HG02759 (cell line): ENCODE data around the gene SLCO2A1.

ENCODE experiments used
- ATAC-seq: cut with Tn5 transposase; IDR thresholded peaks from one replicate; pipeline ENCODE4 v1.9.1; 2021; ENCODE audit warnings: mild to moderate bottlenecking, moderate library complexity; ENCODE audit not compliant: unreplicated experiment

Gene SLCO2A1

DNA sequence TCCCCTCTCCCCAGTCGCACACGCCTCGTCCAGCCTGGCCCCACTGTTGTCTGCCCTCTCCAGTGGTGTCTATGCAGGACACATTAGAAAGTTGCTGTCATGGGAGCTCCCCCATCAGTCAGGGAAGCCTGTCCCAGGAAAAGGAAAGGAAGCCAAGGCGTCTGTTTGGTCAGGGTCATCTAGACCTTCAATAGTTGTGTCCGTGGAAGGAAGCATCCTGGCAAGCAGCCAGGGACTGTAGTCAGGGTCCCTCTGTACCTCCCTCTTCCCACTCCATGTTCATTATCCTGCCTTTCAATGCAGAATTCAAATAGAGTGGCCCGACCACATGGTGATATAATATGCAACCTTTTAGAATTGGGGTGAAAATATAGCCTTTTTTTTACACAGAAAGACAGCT, 73.4 kb downstream of the SLCO2A1 start:
- no peak for ATAC-seq

DNA sequence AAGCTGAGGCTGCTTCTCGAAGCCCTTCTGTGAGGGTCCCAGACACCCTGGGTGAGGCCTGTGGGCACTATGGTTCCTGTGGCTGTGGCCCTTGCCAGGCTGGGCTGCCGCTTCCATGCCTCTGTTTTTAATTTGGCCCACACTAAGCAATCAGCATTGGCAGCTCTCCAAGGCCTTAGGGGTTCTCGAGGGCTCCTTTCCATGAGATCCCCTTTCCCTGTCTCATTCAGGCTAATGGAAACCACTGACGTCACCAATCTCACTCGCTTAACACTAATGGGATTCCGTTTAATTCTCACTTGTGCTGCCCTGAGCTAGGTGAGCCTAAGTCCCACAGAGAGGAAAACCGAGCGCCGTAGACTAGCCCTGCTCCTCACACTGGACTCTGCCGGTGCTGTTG, 73.8 kb downstream of the SLCO2A1 start:
- ATAC-seq: no peak

DNA sequence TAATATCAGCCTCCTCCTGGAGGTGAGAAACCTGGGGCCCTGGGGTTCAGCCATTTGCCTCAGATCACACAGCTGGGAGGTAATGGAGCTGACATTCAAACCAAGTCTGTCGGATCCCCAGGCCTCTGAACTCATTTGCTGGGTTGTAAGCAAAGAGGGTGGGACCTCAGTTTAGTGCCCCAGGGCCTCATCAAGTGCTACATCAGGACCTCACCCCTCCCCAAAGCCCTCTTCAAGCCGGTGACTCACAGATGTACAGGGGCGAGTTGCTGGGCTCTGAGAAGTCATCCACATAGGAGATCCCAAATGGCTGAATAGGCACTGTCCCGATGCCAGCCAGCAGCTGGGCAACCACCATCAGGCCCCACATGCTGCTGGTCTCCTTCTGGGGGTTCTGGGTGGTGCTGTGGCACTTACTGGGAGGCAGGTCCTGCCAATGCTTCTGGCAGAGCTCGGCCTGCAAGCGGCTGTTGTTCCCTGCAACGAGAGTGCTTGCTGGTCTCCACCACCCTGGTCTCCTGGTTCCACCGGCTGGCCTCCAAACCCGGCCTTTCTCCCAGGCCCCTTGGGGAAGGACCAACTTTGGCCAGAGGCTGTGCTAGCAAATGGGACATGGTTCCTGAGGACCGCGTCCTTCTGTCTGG, 74.9 kb downstream of the SLCO2A1 start:
- ATAC-seq: no peak

DNA sequence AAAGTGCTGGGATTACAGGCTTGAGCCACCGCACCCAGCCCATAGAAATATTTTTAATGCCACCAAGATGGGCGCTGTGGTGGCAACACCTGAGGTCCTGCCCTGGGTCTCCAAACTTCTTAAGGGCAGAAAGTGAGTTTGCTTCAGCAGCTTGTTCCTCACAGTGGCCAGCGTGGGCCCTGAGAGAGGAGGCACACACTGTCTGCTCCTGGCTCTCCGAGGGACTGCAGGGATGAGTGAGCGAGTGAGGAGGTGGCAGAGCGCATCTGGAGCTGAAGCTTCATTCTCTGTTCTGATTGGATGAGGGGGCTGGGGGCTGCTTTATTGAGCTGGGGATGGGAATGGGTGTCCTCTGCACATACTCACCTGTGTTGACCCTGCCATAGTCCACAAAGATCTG, 76.4 kb downstream of the SLCO2A1 start:
- no peak for ATAC-seq

DNA sequence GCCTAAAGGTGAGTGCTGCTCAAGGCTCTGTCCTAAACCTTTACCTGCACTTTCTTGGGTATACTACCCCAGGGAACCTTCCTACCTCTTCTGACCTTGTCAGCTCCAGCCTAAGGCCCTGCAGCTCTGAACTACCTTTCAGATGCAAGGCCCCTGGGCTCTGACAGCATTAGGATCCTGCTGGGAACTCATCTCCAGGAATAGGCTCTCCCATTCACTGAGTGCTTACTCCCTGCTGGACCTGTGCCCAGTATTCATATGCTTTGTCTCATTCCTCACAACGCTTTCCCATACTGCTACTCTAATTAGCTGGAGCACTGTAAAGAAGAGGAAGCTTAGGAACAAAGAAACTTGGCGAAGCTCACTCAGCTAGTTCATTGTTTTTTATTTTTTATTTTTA, 80.3 kb downstream of the SLCO2A1 start:
- no peak for ATAC-seq

DNA sequence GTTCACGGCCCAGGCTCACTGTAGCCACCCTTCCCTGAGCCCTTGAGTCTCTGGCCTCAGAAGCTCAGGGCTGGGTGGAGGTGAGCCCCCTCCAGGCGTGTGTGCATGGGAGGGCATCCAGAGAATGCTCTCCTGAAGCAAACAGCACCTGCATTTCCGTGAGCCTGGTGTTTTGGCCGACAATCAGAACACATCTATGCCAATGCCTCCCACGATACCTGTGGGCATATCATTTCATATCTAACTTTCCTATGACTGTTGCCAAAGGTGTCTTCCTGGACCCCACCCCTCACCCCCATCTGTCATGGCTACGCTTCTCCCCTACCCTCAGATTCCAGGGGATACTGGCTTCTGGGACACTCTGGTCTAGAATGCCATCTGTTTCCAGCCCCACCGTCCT, 80.7 kb downstream of the SLCO2A1 start:
- ATAC-seq: no peak

DNA sequence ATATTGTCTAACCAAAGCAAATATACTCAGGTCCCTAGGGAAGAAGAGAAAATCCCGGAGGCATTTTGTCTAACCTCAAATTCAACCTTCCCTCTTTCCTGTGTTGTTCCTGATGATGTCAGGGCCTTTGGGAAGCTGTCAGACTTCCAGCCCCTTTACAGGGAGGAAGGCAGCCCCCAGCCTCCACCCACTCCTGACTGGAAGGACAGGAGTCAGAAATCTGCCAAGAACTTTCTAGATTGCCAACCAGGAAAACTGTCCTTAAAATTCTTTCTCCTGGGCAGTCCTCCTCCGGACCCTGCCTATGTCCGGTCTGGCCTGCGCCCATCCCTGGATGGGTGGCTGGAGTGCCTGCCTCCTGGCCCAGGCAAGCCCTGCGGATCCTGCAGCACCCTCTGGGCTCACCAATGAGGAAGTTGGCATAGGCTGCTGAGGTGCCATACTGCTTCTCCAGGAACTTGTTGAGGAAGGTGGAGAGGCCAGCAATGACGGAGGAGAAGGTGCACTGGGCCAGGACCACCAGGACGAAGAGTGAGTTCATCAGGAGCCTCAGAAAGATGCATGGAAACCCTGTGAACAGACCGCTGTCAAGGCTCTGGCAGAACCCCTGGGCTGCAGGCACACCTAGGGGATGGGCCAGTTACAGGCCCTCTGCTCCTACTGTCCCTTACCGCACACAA, 81.5 kb downstream of the SLCO2A1 start:
- ATAC-seq: no peak

DNA sequence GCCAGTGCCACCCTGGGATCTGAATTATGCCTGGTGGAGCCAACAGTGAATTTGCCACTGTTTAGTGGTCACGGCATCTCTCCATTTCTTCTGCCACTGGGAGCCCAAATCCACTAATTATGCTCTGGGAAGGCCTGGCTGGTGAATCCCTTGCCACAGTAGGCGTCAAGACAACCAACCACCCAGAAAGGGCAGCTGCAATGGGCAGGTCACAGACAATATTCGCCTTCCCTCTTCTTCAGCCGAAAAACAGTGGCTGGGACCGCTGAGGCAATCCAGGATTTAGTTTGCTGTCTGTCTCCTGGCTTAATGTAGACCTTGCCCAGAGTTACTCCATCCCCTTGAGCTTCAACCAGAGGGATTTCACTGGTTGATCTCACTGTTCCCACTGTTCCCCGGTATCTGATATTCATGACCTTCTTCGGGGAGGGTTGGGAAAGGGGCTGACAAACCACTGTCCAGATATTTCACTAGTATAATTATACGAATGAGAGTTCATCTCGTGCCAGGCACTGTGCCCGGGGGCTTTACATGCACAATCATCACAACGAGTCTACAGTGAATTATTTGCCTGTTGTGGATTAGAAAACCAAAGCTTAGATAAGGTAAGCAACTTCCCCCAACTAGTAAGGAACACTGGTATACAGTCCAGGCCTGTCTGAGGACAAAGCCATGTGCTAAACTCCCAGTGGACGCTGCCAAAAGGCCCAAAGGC, 84.2 kb downstream of the SLCO2A1 start:
- no peak for ATAC-seq

DNA sequence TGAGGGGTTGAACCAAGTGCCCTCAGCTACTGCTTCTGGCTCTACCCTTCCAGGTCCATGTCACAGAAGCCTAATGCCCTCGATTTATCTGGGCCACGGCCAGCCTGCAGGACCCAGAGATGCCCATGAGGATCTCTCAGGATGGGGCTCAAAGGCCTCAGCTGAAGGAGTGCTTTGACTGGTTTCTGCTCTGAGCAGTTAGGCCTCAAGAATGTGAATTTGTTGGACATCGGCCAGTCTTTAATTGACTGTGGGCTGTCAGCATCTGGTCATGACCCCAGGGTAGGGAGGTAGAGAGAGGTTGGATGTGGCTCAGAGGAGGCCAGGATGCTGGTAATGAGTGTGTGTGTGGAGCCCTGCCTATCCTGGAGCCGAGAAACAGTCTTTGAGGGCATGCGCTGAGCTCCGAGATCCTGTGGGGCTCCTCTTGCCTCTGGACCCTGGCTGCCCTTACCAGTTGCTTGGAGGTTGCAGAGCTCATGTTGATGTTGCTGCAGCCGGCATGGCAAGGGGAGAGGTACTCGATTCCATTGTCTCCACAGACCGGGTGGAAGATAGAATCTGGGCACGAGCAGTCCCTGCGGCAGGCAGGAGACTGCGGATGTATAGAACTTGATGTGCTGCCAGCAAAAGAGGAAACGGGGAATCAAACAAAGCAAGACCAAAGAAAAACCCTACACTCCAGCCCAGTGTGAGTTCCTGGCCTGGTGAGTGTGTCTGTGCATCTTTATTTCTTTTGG, 84.9 kb downstream of the SLCO2A1 start:
- ATAC-seq: no peak

DNA sequence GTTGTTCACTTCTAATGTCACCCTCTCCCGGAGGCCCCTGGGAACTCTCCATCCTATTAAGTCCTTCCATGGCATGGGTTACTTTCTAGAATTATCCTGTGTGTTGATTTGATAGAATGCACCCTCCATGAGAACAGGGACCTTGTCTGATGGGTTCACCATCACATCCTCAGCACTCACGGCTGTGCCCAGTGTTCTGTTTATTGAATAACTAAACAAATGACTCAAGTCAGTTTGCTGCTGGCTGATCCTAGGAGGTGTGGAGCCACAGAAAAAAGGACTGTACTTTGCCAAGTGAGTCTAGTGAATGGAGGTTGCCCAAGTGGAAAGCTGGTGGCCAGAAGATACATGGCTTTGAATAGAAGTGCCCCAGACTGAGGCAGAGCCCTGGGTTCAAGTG, 85.5 kb downstream of the SLCO2A1 start:
- no peak for ATAC-seq

DNA sequence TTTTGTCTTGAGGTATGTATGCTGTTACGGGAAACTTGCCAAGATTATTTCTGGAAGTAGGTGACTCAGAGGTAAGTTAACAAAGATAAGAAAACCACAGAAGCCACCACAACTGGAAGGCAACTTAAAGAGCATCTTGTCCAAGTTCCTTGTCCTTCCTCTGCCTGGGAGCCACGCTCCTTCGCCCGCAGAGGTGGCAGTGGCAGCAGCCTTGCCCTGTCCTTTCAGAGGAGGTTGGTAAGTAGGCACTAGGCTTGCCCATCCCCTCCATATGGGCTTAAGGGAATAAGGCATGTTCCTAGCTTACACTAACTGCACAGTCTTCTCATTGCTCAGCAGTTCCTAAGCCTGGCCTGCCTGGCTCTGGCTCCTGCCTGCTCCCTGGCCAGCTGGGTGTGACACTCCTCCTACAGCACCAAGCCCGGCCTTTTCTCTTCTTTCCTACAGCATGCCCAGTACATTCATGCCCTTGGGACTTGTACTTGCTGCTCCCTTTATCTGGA, 86.0 kb downstream of the SLCO2A1 start:
- no peak for ATAC-seq

DNA sequence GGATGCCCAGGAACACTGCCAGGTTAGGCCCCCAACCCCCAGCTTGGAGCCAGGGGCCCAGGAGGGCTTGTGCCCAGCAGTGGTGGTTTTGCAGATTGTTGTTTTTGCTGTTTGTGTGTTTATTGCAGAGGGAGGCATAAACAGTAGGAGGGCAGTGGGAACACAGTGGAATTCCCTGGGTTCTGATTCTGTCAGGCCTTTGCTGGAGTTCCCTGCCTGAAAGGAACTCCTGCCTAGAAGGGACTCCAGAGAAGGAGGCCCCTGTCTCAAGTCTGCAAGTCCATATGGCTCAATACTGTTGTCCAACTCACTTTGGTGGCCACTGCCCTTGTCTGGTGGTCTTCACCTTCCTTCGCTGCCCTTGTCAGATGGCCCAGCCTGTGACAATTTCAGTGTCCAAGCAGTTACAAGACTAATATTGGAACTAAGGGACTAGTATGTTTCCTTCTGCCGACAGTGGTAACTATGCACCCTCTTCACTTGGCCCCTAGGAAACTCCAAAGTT, 86.6 kb downstream of the SLCO2A1 start:
- ATAC-seq: no peak

DNA sequence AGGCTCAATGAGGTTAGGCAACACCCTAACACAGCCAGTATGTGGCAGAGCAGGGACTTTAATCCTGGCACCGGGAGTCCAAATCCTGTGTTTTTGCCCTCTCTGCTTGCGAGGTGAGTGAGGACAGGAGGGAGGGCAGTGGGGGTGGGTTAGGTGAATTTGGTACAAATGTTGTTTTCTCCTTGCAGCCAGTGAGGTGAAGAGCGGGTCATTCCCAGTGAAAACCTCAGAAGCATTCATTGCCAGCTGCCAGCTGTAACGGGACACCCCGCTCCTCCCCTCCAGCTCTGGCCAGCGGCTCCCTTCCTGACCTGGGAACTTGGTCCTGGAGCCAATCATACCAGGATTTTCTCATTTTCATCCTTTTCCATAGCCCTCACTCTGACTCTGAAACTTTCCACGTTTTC, 88.3 kb downstream of the SLCO2A1 start:
- ATAC-seq: no peak

DNA sequence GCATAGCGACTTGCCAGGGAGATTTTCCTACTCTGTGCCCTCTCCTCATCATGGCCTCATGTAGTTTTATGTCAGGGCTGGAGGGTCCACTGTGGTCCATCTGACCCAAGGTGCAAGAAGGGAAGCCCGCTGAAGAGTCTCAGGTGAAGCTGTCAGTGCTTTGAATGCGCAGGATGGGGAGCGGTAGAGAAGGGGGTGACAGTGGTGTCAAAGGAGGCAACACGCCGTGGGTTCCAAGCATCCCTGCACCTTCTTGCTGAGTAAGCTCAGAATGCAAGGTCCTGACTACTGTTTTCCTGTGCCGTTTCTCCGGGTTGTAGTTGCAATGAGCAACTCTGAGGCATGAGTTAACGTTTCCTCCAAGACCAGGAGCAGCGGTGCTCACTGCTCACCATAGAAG, 89.2 kb downstream of the SLCO2A1 start:
- no peak for ATAC-seq

DNA sequence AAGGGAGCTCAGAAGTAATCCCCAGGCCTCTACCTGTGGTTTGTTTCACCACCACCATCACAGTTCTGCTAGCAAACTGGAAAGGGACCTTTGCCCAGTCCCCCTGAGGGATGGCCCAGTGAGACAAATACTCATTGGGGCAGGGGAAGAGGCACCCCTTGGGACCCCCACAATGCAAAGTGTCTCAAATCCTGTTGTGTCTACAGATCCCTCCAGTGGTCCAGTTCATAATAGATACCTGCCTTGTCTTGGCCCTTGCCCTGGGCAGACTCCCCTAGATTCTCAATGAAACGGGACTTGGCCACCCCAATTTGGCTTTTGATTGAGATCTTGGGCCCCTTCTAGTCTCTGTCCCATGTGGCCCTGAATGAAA, 90.3 kb downstream of the SLCO2A1 start:
- no peak for ATAC-seq

DNA sequence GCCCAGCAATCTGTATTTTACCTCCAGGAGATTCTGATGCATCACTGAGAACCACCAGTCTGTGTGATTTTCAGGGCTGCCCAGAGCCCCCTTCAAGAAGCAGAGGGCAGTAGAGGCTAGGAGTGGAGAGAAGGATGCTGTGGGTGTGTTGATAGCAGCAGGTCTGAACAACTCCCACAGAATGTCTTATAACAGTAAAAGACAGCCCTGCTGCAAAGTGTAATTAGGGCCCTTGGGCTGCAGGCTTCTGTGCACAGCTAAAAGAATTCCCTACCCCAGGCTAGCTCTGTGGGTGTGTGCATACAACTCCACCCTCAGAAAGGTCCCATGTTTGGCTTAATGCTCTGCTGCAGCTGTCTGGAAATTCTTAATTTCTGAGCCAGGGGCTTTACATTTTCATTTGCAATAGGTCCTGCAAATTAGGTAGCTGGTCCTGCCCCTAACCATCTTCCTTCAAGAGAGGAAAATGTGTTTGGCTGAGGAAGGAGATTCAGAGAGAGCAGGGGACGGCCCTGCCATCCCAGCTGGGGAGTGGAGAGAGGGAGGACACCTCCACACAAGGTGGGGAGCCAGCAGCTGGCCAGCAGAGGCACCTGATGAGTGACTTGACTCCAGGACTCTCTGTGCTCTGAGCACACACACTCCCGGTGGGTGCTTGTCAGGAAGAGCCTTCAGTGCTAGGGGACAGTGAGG, 90.8 kb downstream of the SLCO2A1 start:
- no peak for ATAC-seq

DNA sequence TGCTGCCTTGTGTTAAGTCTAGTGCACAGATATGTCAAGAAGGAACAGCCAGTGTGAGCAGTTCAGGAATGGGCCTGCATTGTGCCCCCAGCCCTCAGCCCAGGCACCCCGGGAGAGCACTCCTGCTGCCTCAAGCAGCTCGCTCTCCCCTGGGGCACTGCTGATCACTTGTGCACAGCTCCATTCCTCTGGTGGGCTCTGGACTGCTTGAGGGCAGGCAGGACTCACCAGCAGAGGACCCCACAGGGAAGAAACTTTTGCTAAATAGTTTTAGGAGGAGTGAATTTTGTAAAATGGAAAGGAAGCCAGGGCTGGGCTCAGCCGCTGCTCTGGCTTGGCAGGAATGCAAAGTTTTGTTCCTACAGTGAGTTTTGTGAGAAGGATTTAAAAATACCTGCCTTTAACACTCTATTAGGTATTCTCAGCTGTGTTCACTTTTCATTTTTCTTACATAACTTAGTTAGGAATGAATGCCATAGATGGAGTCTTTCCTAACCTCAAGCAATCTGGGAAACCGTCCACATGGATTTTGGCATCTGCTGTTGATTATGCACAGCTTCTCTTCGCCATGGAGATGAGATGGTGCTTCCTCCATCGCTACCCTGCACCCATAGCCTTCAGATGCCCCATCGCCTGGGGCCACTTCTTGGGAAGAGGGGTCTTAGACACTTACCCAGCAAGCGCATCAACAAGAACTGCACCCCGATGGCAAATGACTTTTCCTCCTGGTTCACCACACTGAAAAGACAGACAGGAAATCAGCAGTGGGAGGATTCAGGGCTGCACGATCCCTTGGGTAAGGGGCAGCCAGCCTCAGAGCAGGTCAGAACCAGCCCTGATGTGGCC, 91.7 kb downstream of the SLCO2A1 start:
- ATAC-seq: no peak

DNA sequence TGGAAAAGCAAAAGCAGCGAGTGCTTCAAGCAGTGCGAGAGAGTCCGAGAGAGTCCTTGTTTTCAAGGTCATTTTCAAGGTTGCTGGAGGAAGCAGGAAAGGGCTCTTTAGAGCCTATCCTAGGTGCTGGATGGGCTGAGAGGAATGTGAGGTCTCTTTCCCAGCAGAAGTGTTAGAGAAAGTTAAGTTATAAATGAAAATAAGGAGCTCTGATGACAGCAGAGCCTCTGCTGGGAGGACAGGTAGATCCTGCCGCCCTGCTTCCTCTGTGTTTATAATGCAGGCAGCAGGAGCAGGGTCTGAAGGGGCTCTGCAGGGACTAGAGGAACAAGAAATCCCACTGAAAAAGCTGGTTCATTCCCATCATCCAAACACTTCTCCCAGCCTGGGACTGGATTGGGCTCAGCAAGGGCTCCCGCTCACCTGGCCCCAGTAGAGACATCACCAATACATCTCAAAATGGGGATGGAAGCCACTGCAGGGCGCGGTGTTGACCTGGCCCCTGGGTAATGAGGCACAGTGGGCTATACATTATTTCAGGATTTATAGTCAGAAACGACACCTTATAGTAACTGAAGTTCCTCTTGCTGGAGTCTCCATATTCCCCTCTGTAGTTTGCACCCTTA, 92.6 kb downstream of the SLCO2A1 start:
- no peak for ATAC-seq
